ENCODE data around the gene ZXDC.
A peak's percentile ranks its signal among the peaks of the same experiment; 100 is the strongest.

ZXDC gene

DNA sequence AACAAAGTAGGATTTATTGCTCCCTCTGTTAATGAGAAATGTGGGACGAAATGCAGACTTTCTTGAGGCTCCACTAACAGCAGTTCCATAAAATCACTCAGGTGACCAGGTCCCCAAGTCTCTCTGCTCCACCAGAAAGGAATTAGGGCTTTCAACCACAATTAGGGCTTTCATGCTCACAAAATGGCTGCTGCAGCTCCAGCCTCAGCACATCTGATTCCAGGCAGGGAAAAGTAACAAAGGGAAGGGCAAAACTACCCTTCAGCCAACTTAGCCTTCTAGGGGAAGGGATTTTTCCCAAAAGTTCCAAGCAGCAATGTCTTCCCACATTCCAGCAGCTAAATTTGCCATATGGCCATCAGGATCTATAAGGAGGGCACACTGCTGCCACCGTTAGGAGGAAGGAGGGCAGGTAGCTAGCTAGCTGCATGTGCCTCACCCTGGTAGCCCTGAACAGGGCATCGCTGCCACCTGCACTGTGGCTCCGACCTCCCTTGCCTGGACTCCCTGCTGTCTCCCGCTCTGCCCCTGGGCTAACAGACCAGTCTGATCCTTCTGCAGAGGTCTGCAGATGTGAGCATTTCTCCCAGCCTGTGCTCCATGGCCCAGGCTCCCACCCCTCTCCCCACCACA, 68.2 kb downstream of the ZXDC start:
- no peak overlapping the region for H3K27ac ChIP-seq
- TF ChIP-seq ZFX (IDR thresholded peaks at IDR 0.05), result no peak
- TF ChIP-seq, protein P1, sequence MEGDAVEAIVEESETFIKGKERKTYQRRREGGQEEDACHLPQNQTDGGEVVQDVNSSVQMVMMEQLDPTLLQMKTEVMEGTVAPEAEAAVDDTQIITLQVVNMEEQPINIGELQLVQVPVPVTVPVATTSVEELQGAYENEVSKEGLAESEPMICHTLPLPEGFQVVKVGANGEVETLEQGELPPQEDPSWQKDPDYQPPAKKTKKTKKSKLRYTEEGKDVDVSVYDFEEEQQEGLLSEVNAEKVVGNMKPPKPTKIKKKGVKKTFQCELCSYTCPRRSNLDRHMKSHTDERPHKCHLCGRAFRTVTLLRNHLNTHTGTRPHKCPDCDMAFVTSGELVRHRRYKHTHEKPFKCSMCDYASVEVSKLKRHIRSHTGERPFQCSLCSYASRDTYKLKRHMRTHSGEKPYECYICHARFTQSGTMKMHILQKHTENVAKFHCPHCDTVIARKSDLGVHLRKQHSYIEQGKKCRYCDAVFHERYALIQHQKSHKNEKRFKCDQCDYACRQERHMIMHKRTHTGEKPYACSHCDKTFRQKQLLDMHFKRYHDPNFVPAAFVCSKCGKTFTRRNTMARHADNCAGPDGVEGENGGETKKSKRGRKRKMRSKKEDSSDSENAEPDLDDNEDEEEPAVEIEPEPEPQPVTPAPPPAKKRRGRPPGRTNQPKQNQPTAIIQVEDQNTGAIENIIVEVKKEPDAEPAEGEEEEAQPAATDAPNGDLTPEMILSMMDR (conservative IDR thresholded peaks at IDR 0.05), result no peak

DNA sequence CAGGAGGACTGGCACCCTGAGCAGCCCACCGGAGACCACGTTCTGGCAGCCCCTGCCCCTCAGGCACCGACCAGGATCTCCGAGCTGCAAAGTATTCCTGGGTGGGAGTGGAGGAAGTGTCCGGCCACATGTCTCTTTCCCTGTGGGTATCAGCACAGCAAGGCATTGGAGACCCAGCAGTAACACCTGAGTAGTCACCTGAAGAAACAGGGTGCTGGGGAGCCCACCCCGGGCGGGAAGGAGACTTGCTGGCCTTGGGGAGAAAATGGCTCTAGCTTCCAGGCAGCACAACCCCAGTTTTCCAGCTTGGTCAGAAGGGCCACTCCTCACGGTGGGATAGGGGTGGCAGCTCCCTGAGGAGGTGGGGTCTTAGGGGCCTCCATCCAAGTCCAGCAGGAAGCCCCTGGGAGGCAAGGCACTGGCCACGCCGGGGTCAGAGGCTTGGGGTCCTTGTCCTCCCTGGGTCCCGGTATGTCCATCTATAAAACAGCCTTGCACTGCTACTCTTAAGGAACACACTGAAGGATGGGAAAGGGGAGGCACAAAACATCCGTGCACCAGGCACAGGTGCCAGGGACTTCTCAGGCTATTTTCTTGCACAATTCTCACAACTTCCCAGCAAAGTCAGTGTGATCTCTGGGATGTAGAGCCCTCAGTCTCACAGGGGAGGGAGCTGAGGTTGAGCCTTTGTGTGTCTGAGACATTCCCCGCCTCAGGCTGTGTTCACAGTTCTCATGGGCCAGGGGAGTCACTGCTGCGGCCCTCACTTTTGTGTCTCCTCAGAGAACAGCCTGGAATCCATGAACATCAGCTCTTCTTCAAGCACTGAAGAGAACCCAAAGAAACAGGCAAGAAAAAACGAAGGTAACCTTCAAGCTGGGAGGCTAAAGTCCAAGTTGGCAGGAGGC, 69.0 kb downstream of the ZXDC start:
- H3K27ac ChIP-seq, result no peak overlapping the region
- TF ChIP-seq ZFX (IDR thresholded peaks at IDR 0.05), result no peak
- TF ChIP-seq, protein P1 (conservative IDR thresholded peaks at IDR 0.05), result no peak

DNA sequence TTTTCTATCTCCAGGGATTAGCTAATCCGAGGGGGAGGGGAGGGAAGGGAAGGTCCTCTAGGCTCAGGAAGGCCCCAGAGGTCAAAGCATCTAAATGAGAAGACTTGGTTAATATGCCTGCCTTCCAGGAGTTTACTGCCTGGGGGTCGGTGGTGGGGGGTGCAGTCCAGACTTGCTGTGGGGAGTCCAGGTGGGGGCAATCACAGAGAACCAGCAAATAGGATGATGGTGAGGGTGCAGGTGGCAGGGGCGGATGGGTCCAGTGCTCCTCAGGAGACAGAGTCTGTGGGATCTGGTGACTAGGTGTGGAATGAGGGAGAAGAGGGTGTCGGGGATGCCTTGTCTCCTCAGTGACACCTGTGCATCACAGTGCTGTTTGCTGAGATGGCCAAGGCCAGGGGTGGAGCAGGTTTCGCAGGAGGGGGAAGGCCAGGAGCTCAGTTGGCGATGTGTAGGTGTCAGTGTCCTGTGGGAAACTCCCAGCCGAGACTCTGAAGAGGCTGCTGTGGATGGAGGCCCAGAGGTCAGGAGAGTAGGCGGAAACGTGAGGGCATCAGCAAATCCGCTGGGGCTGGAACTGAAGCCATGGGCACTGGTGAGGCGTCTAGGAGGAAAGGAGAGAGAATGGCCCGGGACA, 72.9 kb downstream of the ZXDC start:
- H3K27ac ChIP-seq, result no peak overlapping the region
- TF ChIP-seq, protein P1 (conservative IDR thresholded peaks at IDR 0.05), result no peak
- no peak for TF ChIP-seq ZFX (IDR thresholded peaks at IDR 0.05)

DNA sequence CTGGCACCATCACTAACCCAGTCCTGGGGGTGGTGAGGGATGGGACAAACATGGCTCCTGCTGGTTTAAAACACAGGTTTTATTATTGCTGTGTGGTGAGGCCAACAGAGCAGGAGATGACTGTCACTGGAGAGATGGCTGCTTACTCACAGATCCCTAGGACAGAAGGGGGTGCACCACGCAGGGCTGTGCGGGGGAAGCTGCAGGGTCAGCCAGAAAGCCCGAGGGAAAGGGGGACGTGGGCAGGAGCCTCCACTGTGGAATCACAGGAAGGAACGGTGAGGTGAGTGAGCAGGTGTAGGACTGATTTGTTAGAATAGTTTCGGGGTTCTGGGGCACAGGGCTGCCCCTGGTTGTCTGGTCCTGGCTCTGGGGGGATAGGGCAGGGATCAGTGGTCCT, 73.5 kb downstream of the ZXDC start:
- TF ChIP-seq ZFX (IDR thresholded peaks at IDR 0.05), result no peak
- TF ChIP-seq, protein P1 (conservative IDR thresholded peaks at IDR 0.05), result no peak
- no peak overlapping the region for H3K27ac ChIP-seq

DNA sequence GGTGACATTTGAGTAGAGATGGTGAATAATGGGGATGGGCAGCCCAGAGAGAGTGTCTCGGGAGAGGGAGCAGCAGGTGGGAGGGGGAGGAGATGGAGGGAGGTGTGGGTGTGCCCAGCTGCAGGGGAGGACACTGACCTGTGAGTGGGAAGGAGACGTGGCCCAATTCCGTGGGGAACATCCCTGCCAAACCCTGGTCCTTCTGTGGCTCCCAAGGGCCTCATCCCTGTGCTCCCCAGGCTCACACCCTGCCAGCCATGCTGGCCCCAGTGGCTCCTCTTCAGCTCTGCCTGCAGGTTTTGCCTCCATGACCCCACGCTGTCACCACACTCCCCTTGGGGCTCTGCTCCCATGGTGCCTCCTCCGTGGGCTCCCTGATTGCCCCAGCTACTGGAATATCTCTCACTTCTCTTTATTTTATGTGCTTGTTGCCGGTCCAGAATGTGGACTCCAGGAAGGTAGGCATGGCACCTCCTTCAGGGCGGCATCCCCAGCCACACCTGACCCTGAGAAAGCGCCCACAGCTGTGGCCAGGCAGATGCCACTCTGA, 74.0 kb downstream of the ZXDC start:
- H3K27ac ChIP-seq, result no peak overlapping the region
- TF ChIP-seq, protein P1 (conservative IDR thresholded peaks at IDR 0.05), result no peak
- no peak for TF ChIP-seq ZFX (IDR thresholded peaks at IDR 0.05)

DNA sequence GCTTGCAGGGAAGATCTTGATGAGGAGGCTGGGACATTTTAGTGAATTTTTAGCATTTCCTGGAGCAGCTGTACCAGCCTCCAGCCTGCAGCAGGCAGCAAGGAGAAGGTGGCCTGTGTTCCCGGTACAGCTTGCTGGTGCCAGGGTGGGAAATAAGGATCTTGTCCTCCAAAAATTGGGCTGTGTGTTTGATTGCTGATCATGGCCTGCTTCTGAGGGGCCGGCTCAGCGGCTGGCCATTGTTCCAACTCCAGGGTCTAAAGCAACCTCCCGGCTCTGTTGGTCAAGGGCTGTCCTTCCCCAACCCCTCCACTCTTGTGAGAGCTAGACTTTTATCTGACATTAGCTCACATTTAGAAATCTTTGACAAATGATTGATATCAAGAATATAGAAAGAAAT, 75.9 kb downstream of the ZXDC start:
- peak overlapping the region; percentile 29; the same call in 1 of the 2 replicates for H3K27ac ChIP-seq
- TF ChIP-seq, protein P1 (conservative IDR thresholded peaks at IDR 0.05), result no peak
- TF ChIP-seq ZFX (IDR thresholded peaks at IDR 0.05), result no peak

All from C4-2B (cell line).